WTC11 (cell line): ENCODE measurements around the gene PAK6.

Experiments
- CREM ChIP-seq: sonication (generic); formaldehyde crosslinking; IDR thresholded peaks from 2 replicates; pipeline ENCODE4 v1.8.1; 2022; ENCODE audit warnings: mild to moderate bottlenecking, missing genetic modification reagents, moderate library complexity
- MXD4 ChIP-seq: fragments of 250-450 bp; sonication (Bioruptor Pico); IDR thresholded peaks from 2 replicates; pipeline ENCODE4 v1.8.0; 2021; ENCODE audit warnings: mild to moderate bottlenecking, moderate library complexity, borderline replicate concordance
- NR2C2 ChIP-seq: sonication (generic); formaldehyde crosslinking; IDR thresholded peaks from 2 replicates; pipeline ENCODE4 v1.8.0; 2022; ENCODE audit warnings: mild to moderate bottlenecking, missing genetic modification reagents
- USF2 ChIP-seq: sonication (generic); formaldehyde crosslinking; IDR thresholded peaks from 2 replicates; pipeline ENCODE4 v1.8.1; 2023; ENCODE audit warnings: mild to moderate bottlenecking, missing genetic modification reagents, moderate library complexity
- ZNF121 ChIP-seq: sonication (generic); formaldehyde crosslinking; IDR thresholded peaks from 2 replicates; pipeline ENCODE4 v1.8.0; 2023; ENCODE audit warnings: missing genetic modification reagents
- ZNF281 ChIP-seq: sonication (generic); formaldehyde crosslinking; IDR thresholded peaks from 2 replicates; pipeline ENCODE4 v1.8.0; 2023; ENCODE audit warnings: mild to moderate bottlenecking, missing genetic modification reagents
- TF ChIP-seq, protein P1 (sequence below): sonication (generic); formaldehyde crosslinking; conservative IDR thresholded peaks from 2 replicates; pipeline ENCODE4 v1.8.1; 2022; ENCODE audit warnings: mild to moderate bottlenecking, missing genetic modification reagents
- TF ChIP-seq, protein P2 (sequence below): fragments of 200-600 bp; IDR thresholded peaks from 2 replicates; pipeline ENCODE4 v1.8.0; 2022; ENCODE audit warnings: antibody characterized with exemption
- TF ChIP-seq, protein P3 (sequence below): sonication (generic); formaldehyde crosslinking; IDR thresholded peaks from 2 replicates; pipeline ENCODE4 v1.8.0; 2022; ENCODE audit warnings: mild to moderate bottlenecking, missing genetic modification reagents
- TF ChIP-seq, protein P4 (sequence below): sonication (generic); formaldehyde crosslinking; IDR thresholded peaks from 2 replicates; pipeline ENCODE4 v1.8.0; 2022; ENCODE audit warnings: mild to moderate bottlenecking, missing genetic modification reagents

GRCh38 chr15:40265875-40266274 lies 27.0 kb downstream of the PAK6 start:
- TF ChIP-seq, protein P1, sequence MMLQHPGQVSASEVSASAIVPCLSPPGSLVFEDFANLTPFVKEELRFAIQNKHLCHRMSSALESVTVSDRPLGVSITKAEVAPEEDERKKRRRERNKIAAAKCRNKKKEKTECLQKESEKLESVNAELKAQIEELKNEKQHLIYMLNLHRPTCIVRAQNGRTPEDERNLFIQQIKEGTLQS (CRISPR knock-in tag) = no peak
- no peak for TF ChIP-seq NR2C2 (CRISPR knock-in tag)
- TF ChIP-seq, protein P2, sequence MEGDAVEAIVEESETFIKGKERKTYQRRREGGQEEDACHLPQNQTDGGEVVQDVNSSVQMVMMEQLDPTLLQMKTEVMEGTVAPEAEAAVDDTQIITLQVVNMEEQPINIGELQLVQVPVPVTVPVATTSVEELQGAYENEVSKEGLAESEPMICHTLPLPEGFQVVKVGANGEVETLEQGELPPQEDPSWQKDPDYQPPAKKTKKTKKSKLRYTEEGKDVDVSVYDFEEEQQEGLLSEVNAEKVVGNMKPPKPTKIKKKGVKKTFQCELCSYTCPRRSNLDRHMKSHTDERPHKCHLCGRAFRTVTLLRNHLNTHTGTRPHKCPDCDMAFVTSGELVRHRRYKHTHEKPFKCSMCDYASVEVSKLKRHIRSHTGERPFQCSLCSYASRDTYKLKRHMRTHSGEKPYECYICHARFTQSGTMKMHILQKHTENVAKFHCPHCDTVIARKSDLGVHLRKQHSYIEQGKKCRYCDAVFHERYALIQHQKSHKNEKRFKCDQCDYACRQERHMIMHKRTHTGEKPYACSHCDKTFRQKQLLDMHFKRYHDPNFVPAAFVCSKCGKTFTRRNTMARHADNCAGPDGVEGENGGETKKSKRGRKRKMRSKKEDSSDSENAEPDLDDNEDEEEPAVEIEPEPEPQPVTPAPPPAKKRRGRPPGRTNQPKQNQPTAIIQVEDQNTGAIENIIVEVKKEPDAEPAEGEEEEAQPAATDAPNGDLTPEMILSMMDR = no peak
- TF ChIP-seq CREM = no peak
- TF ChIP-seq, protein P3, sequence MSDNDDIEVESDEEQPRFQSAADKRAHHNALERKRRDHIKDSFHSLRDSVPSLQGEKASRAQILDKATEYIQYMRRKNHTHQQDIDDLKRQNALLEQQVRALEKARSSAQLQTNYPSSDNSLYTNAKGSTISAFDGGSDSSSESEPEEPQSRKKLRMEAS (CRISPR knock-in tag) = no peak
- TF ChIP-seq, protein P4, sequence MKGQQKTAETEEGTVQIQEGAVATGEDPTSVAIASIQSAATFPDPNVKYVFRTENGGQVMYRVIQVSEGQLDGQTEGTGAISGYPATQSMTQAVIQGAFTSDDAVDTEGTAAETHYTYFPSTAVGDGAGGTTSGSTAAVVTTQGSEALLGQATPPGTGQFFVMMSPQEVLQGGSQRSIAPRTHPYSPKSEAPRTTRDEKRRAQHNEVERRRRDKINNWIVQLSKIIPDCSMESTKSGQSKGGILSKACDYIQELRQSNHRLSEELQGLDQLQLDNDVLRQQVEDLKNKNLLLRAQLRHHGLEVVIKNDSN (CRISPR knock-in tag) = no peak
- TF ChIP-seq ZNF121 (CRISPR knock-in tag) = no peak
- TF ChIP-seq MXD4 (CRISPR knock-in tag) = no peak
- TF ChIP-seq ZNF281 = no peak
- TF ChIP-seq USF2 = no peak
